ENCODE results near the gene EBF3. TPM values are rescaled to one million over a fixed set of nuclear protein-coding genes. Genes with fewer than 3 reads are reported as not detected.

The EBF3 gene
- total RNA-seq, 1 donor from 2014 or later: 1.2 TPM

GRCh38 chr10:129837909-129838582 is 126.0 kb downstream of the EBF3 start:
- Mint-ChIP-seq H3K4me1 (peaks cover 2% of the 10 kb centered on the region), H3K27ac (no peak overlapping the region), H3K4me3 (no peak overlapping the region), H3K36me3 (no peaks in the 10 kb centered on the region), H3K27me3 (ENCODE audit: low read depth) (no peaks in the 10 kb centered on the region), H3K9me3 (no peaks in the 10 kb centered on the region)
- no peak for DNase-seq (ENCODE audit: low spot score in 2 of 2, unreplicated experiment in 2 of 2)
- no peak for TF ChIP-seq CTCF (IDR thresholded peaks at IDR 0.05; ENCODE audit: unreplicated experiment)

GRCh38 chr10:129836253-129836652 is 127.8 kb downstream of the EBF3 start:
- Mint-ChIP-seq H3K27me3 (ENCODE audit: low read depth) (no peaks in the 10 kb centered on the region), H3K4me1 (peaks cover 2% of the 10 kb centered on the region), H3K27ac (no peak overlapping the region), H3K9me3 (no peaks in the 10 kb centered on the region), H3K4me3 (no peak overlapping the region), H3K36me3 (no peaks in the 10 kb centered on the region)
- no peak for TF ChIP-seq CTCF (IDR thresholded peaks at IDR 0.05; ENCODE audit: unreplicated experiment)
- DNase-seq (ENCODE audit: low spot score in 2 of 2, unreplicated experiment in 2 of 2): no peak

GRCh38 chr10:129833994-129834739 is 129.9 kb downstream of the EBF3 start:
- no peaks in the 10 kb centered on the region for H3K27me3 Mint-ChIP-seq (ENCODE audit: low read depth)
- TF ChIP-seq CTCF (IDR thresholded peaks at IDR 0.05; ENCODE audit: unreplicated experiment): no peak
- DNase-seq (ENCODE audit: low spot score in 2 of 2, unreplicated experiment in 2 of 2): no peak
- no peak overlapping the region for H3K27ac Mint-ChIP-seq
- peaks cover 4% of the 10 kb centered on the region for H3K36me3 Mint-ChIP-seq
- H3K4me1 Mint-ChIP-seq: peaks cover 2% of the 10 kb centered on the region
- no peak overlapping the region for H3K4me3 Mint-ChIP-seq
- H3K9me3 Mint-ChIP-seq: no peaks in the 10 kb centered on the region

GRCh38 chr10:129833468-129833950 is 130.6 kb downstream of the EBF3 start:
- DNase-seq (ENCODE audit: low spot score in 2 of 2, unreplicated experiment in 2 of 2): no peak
- no peak for TF ChIP-seq CTCF (IDR thresholded peaks at IDR 0.05; ENCODE audit: unreplicated experiment)
- H3K27ac Mint-ChIP-seq: no peak overlapping the region
- no peak overlapping the region for H3K4me3 Mint-ChIP-seq
- no peaks in the 10 kb centered on the region for H3K27me3 Mint-ChIP-seq (ENCODE audit: low read depth)
- peaks cover 2% of the 10 kb centered on the region for H3K4me1 Mint-ChIP-seq
- no peaks in the 10 kb centered on the region for H3K9me3 Mint-ChIP-seq
- H3K36me3 Mint-ChIP-seq: peaks cover 4% of the 10 kb centered on the region

- Mint-ChIP-seq H3K4me3 (no peak overlapping the region), H3K4me1 (peaks cover 2% of the 10 kb centered on the region)
Observed at GRCh38 chr10:129832573-129833467, 131.3 kb downstream of the EBF3 start.

More at GRCh38 chr10:129832573-129833467, 131.3 kb downstream of the EBF3 start:
- DNase-seq (ENCODE audit: low spot score in 2 of 2, unreplicated experiment in 2 of 2): no peak
- TF ChIP-seq CTCF (IDR thresholded peaks at IDR 0.05; ENCODE audit: unreplicated experiment): no peak
- H3K36me3 Mint-ChIP-seq: peaks cover 4% of the 10 kb centered on the region
- no peaks in the 10 kb centered on the region for H3K27me3 Mint-ChIP-seq (ENCODE audit: low read depth)
- no peak overlapping the region for H3K27ac Mint-ChIP-seq
- no peaks in the 10 kb centered on the region for H3K9me3 Mint-ChIP-seq
